HEK293T (cell line): ENCODE results near the gene NUF2.

Experiments used
- CTCF ChIA-PET: fragments of 350-600 bp; formaldehyde crosslinking; extraction: SDS; loops from one replicate; lab custom pipeline; 2021; ENCODE audit warnings: antibody characterized with exemption, inconsistent platforms; lab: Yijun Ruan, JAX
- POLR2A ChIA-PET: fragments of 350-600 bp; formaldehyde crosslinking; extraction: SDS; loops from one replicate; lab custom pipeline; 2020; ENCODE audit warnings: antibody characterized with exemption, inconsistent platforms; lab: Yijun Ruan, JAX
- DNase-seq: peaks from one replicate; pipeline ENCODE4 v3.0.0; 2012; ENCODE audit warnings: mixed read lengths; ENCODE audit errors: extremely low spot score
- ARNT ChIP-seq: fragments of 450-650 bp; IDR thresholded peaks from 2 replicates; pipeline ENCODE4 v1.6.1; 2017; ENCODE audit warnings: mild to moderate bottlenecking
- BHLHE40 ChIP-seq: fragments of 450-650 bp; IDR thresholded peaks from 2 replicates; pipeline ENCODE4 v1.6.1; 2016; ENCODE audit warnings: mild to moderate bottlenecking, moderate library complexity, borderline replicate concordance
- CTBP1 ChIP-seq: fragments of 450-650 bp; IDR thresholded peaks from 2 replicates; pipeline ENCODE4 v1.6.1; 2016; ENCODE audit warnings: borderline replicate concordance
- ELF4 ChIP-seq: fragments of 450-650 bp; IDR thresholded peaks from 2 replicates; pipeline ENCODE4 v1.6.1; 2017; ENCODE audit warnings: antibody characterized with exemption
- FOXA1 ChIP-seq: fragments of 450-650 bp; IDR thresholded peaks from 2 replicates; pipeline ENCODE4 v1.6.1; 2016; ENCODE audit warnings: mild to moderate bottlenecking
- FOXK2 ChIP-seq: fragments of 450-650 bp; IDR thresholded peaks from 2 replicates; pipeline ENCODE4 v1.6.1; 2016; ENCODE audit warnings: mild to moderate bottlenecking
- FOXM1 ChIP-seq: fragments of 450-650 bp; IDR thresholded peaks from 2 replicates; pipeline ENCODE4 v1.6.1; 2017; ENCODE audit warnings: mild to moderate bottlenecking, borderline replicate concordance
- HDGF ChIP-seq: fragments of 450-650 bp; IDR thresholded peaks from 2 replicates; pipeline ENCODE4 v1.6.1; 2017; ENCODE audit warnings: antibody characterized with exemption, borderline replicate concordance
- L3MBTL2 ChIP-seq: fragments of 450-650 bp; conservative IDR thresholded peaks from 2 replicates; pipeline ENCODE4 v1.6.1; 2016; ENCODE audit warnings: mild to moderate bottlenecking
- LEF1 ChIP-seq: fragments of 450-650 bp; IDR thresholded peaks from 2 replicates; pipeline ENCODE4 v1.6.1; 2017; ENCODE audit warnings: mild to moderate bottlenecking, borderline replicate concordance
- NFRKB ChIP-seq: fragments of 450-650 bp; IDR thresholded peaks from 2 replicates; pipeline ENCODE4 v1.6.1; 2016; ENCODE audit warnings: mild to moderate bottlenecking, moderate library complexity
- PKNOX1 ChIP-seq: fragments of 450-650 bp; IDR thresholded peaks from 2 replicates; pipeline ENCODE4 v1.6.1; 2016
- SP1 ChIP-seq: fragments of 450-650 bp; IDR thresholded peaks from 2 replicates; pipeline ENCODE4 v1.6.1; 2017
- SUZ12 ChIP-seq: fragments of 450-650 bp; IDR thresholded peaks from 2 replicates; pipeline ENCODE4 v1.6.1; 2016; ENCODE audit warnings: mild to moderate bottlenecking
- TARDBP ChIP-seq: fragments of 450-650 bp; IDR thresholded peaks from 2 replicates; pipeline ENCODE4 v1.6.1; 2016
- ZNF384 ChIP-seq: fragments of 450-650 bp; IDR thresholded peaks from 2 replicates; pipeline ENCODE4 v1.6.1; 2016

Gene NUF2

GRCh38 chr1:163378554-163378953 lies 56.8 kb downstream of the NUF2 start:
- ChIA-PET CTCF (no interaction called here), POLR2A (no interaction called here)
- DNase-seq = no peak
- TF ChIP-seq SUZ12 (no peak), L3MBTL2 (no peak), HDGF (no peak), SP1 (no peak), LEF1 (no peak), FOXK2 (no peak), FOXA1 (no peak), TARDBP (no peak), ARNT (no peak), CTBP1 (no peak)

- no peak for DNase-seq
- CTCF ChIA-PET = no interaction called here
- POLR2A ChIA-PET = no interaction called here
- TF ChIP-seq SUZ12 (no peak), BHLHE40 (no peak), NFRKB (no peak), FOXK2 (no peak), FOXA1 (no peak), SP1 (no peak), L3MBTL2 (no peak), ELF4 (no peak), PKNOX1 (no peak), CTBP1 (no peak), FOXM1 (no peak), HDGF (no peak), TARDBP (no peak), ZNF384 (no peak)
Measured at GRCh38 chr1:163379801-163380200, 58.0 kb downstream of the NUF2 start.

- no peak for DNase-seq
- ChIA-PET POLR2A (no interaction called here), CTCF (no interaction called here)
- TF ChIP-seq PKNOX1 (no peak), LEF1 (no peak), CTBP1 (no peak), FOXA1 (no peak), SUZ12 (no peak), ZNF384 (no peak), NFRKB (no peak), FOXM1 (no peak), SP1 (no peak), FOXK2 (no peak), BHLHE40 (no peak), ELF4 (no peak), HDGF (no peak), L3MBTL2 (no peak), ARNT (no peak), TARDBP (no peak)
Measured at GRCh38 chr1:163381487-163382184, 59.9 kb downstream of the NUF2 start.

- ChIA-PET CTCF (no interaction called here), POLR2A (no interaction called here)
- TF ChIP-seq CTBP1 = no peak
- TF ChIP-seq ARNT = no peak
- TF ChIP-seq TARDBP = no peak
- no peak for TF ChIP-seq NFRKB
- no peak for TF ChIP-seq PKNOX1
- no peak for TF ChIP-seq SP1
- TF ChIP-seq FOXA1 = no peak
- TF ChIP-seq L3MBTL2 = no peak
- no peak for TF ChIP-seq FOXK2
- no peak for TF ChIP-seq ELF4
- no peak for TF ChIP-seq FOXM1
- no peak for TF ChIP-seq SUZ12
- no peak for TF ChIP-seq HDGF
- TF ChIP-seq BHLHE40 = no peak
- no peak for DNase-seq
Measured at GRCh38 chr1:163382395-163382794, 60.6 kb downstream of the NUF2 start.

GRCh38 chr1:163387146-163387545 lies 65.4 kb downstream of the NUF2 start:
- DNase-seq = no peak
- CTCF ChIA-PET = no interaction called here
- POLR2A ChIA-PET = no interaction called here
- no peak for TF ChIP-seq ELF4
- no peak for TF ChIP-seq HDGF
- no peak for TF ChIP-seq LEF1
- no peak for TF ChIP-seq SP1
- TF ChIP-seq L3MBTL2 = no peak
- no peak for TF ChIP-seq NFRKB
- TF ChIP-seq CTBP1 = no peak
- no peak for TF ChIP-seq SUZ12
- TF ChIP-seq BHLHE40 = no peak
- no peak for TF ChIP-seq ARNT
- no peak for TF ChIP-seq FOXK2
- TF ChIP-seq PKNOX1 = no peak
- TF ChIP-seq FOXA1 = no peak
- no peak for TF ChIP-seq TARDBP
- no peak for TF ChIP-seq FOXM1
